GM10266 (cell line): ENCODE measurements around the gene UBE2E1.

Source experiments
- DNase-seq: peaks from one replicate; pipeline ENCODE4 v3.0.0; 2012; ENCODE audit errors: extremely low spot score
- TF ChIP-seq, protein P1 (sequence below): IDR thresholded peaks from 2 replicates; pipeline ENCODE4 v1.5.1; 2012; ENCODE audit warnings: mild to moderate bottlenecking, low read depth; ENCODE audit not compliant: control insufficient read depth, insufficient read depth; ENCODE audit errors: missing control alignments

Gene UBE2E1

DNA sequence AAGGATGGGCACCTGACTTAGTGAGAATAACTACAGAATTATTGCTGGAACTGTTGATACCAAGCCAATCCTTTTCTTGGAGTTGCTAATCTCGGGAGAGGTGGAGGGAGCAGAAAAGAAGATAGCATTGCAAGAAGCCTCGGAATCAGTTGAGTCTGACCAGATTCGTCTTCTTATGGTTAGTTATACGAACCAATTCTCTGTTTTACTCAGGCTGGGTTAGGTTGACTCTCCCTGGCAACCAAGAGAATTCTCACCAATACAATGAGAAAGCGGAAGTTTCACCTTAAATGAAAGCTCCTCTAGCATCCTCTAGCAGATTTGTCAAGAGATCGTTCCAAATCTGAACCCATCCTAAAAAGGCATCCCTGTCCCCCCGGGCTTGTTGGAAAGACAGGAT is 43.5 kb upstream of the UBE2E1 start:
- DNase-seq: peak; percentile 78
- TF ChIP-seq, protein P1, sequence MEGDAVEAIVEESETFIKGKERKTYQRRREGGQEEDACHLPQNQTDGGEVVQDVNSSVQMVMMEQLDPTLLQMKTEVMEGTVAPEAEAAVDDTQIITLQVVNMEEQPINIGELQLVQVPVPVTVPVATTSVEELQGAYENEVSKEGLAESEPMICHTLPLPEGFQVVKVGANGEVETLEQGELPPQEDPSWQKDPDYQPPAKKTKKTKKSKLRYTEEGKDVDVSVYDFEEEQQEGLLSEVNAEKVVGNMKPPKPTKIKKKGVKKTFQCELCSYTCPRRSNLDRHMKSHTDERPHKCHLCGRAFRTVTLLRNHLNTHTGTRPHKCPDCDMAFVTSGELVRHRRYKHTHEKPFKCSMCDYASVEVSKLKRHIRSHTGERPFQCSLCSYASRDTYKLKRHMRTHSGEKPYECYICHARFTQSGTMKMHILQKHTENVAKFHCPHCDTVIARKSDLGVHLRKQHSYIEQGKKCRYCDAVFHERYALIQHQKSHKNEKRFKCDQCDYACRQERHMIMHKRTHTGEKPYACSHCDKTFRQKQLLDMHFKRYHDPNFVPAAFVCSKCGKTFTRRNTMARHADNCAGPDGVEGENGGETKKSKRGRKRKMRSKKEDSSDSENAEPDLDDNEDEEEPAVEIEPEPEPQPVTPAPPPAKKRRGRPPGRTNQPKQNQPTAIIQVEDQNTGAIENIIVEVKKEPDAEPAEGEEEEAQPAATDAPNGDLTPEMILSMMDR: no peak

GRCh38 chr3:23762759-23763477 is 42.8 kb upstream of the UBE2E1 start:
- DNase-seq: no peak
- TF ChIP-seq, protein P1: no peak

- DNase-seq: no peak
- TF ChIP-seq, protein P1: no peak
These were observed 41.3 kb upstream of the UBE2E1 start for GRCh38 chr3:23764407-23764806.

- no peak for DNase-seq
These were observed 38.2 kb upstream of the UBE2E1 start for GRCh38 chr3:23767546-23767945.

GRCh38 chr3:23775254-23775909 is 30.4 kb upstream of the UBE2E1 start:
- DNase-seq: no peak
- TF ChIP-seq, protein P1: no peak

More at GRCh38 chr3:23767546-23767945, 38.2 kb upstream of the UBE2E1 start:
- TF ChIP-seq, protein P1: no peak

DNA sequence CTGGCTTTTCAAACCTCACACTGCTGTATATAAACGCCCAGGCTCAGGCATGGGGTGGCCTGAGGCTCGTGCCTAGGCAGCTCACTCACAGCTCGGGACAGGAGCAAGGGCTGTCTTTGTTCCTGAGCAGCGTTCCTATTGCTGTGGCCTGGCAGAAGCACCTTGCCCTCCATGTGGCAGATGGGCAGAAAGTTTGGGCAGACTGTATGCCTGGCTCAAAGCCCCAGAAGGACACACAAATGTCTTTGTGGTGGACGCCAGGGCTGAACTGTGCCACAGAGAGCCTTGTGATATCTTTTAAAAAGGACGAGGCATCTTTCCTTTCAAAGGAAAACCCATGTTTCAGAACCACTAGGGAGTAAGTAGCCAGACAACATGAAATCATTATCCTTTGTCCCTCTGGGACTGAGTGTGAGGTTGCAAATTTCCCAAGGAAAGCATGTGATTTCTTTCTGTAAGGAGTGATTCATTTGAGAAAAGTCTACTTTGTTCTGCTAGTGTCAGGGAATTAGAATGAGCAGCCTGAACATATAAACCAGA is 29.3 kb upstream of the UBE2E1 start:
- no peak for DNase-seq
- TF ChIP-seq, protein P1: no peak

GRCh38 chr3:23778446-23778845 is 27.3 kb upstream of the UBE2E1 start:
- TF ChIP-seq, protein P1: no peak
- no peak for DNase-seq
